OCI-LY1 (cell line): Measurements from ENCODE around the gene KIRREL3.

Experiments used
- H2AFZ ChIP-seq: fragments of 200-600 bp; sonication (generic), shearing (Covaris generic); 2 replicates; pipeline ENCODE4 v1.6.0; 2014; ENCODE audit warnings: antibody characterized with exemption, mild to moderate bottlenecking, low read length
- H3F3A ChIP-seq: fragments of 200-600 bp; sonication (generic), shearing (Covaris generic); 2 replicates; pipeline ENCODE4 v1.6.0; 2014; ENCODE audit warnings: mild to moderate bottlenecking, antibody characterized with exemption, low read length, moderate library complexity; ENCODE audit not compliant: insufficient read depth
- H3K27ac ChIP-seq: fragments of 200-600 bp; sonication (generic); 2 replicates; pipeline ENCODE4 v1.5.1; 2014; ENCODE audit warnings: low read length, mixed run types, mild to moderate bottlenecking, low read depth; ENCODE audit not compliant: poor library complexity, severe bottlenecking
- H3K27me3 ChIP-seq: fragments of 200-600 bp; sonication (generic); 2 replicates; pipeline ENCODE4 v1.6.0; 2014; ENCODE audit warnings: antibody characterized with exemption, mild to moderate bottlenecking, low read length, moderate library complexity; ENCODE audit not compliant: insufficient read depth
- H3K36me3 ChIP-seq: fragments of 200-600 bp; sonication (generic); 2 replicates; pipeline ENCODE4 v1.6.1; 2014; ENCODE audit warnings: mild to moderate bottlenecking, antibody characterized with exemption, low read length, moderate library complexity, mixed read lengths; ENCODE audit not compliant: insufficient read depth
- H3K4me1 ChIP-seq: fragments of 200-600 bp; sonication (generic); 2 replicates; pipeline ENCODE4 v1.5.1; 2014; ENCODE audit warnings: mild to moderate bottlenecking, low read length, moderate library complexity; ENCODE audit not compliant: insufficient read depth, severe bottlenecking
- H3K4me2 ChIP-seq: fragments of 200-600 bp; sonication (generic), shearing (Covaris generic); 2 replicates; pipeline ENCODE4 v1.6.1; 2014; ENCODE audit warnings: low read length
- H3K4me3 ChIP-seq: fragments of 200-600 bp; sonication (generic); 2 replicates; pipeline ENCODE4 v1.5.1; 2014; ENCODE audit warnings: low read length, low read depth, mild to moderate bottlenecking, mixed read lengths; ENCODE audit not compliant: poor library complexity, severe bottlenecking
- H3K79me2 ChIP-seq: fragments of 200-600 bp; shearing (Covaris generic); 2 replicates; pipeline ENCODE4 v1.6.1; 2016; ENCODE audit warnings: mixed run types, low read length, mixed read lengths; ENCODE audit not compliant: insufficient read depth
- H3K9ac ChIP-seq: fragments of 200-600 bp; sonication (generic), shearing (Covaris generic); 2 replicates; pipeline ENCODE4 v1.6.1; 2014; ENCODE audit warnings: mild to moderate bottlenecking, low read length, mixed read lengths
- H3K9me2 ChIP-seq: fragments of 200-600 bp; sonication (generic), shearing (Covaris generic); 2 replicates; pipeline ENCODE4 v1.6.1; 2014; ENCODE audit warnings: low read depth, mild to moderate bottlenecking, low read length, mixed read lengths
- H3K9me3 ChIP-seq: fragments of 200-600 bp; shearing (Covaris generic); 2 replicates; pipeline ENCODE4 v1.6.1; 2014; ENCODE audit warnings: low read length, mixed read lengths
- H4K20me1 ChIP-seq: fragments of 200-600 bp; sonication (generic), shearing (Covaris generic); 2 replicates; pipeline ENCODE4 v1.6.0; 2016; ENCODE audit warnings: mild to moderate bottlenecking, low read length; ENCODE audit not compliant: insufficient read depth
- CTCF ChIP-seq: fragments of 200-600 bp; sonication (generic), shearing (Covaris generic); IDR thresholded peaks from 2 replicates; pipeline ENCODE4 v1.5.1; 2017; ENCODE audit warnings: mild to moderate bottlenecking, antibody characterized with exemption, low read length, moderate library complexity, mixed read lengths
- EZH2 ChIP-seq: fragments of 200-600 bp; sonication (generic), shearing (Covaris generic); IDR thresholded peaks from 2 replicates; pipeline ENCODE4 v1.8.0; 2017; ENCODE audit warnings: borderline replicate concordance, mixed run types, mild to moderate bottlenecking, antibody characterized with exemption, low read length, moderate library complexity, mixed read lengths

KIRREL3 gene

GRCh38 chr11:126465573-126466188 lies 534.9 kb downstream of the KIRREL3 start:
- Histone ChIP-seq H3K27me3 (no peaks in the 10 kb centered on the region), H3K4me2 (0 out of 2 replicates have a peak overlapping the region, but pooled peaks have one; percentile 11), H3K9ac (no peak overlapping the region)

GRCh38 chr11:126464796-126465195 lies 535.8 kb downstream of the KIRREL3 start:
- H2AFZ ChIP-seq, result no peak overlapping the region
- no peaks in the 10 kb centered on the region for H4K20me1 ChIP-seq
- no peaks in the 10 kb centered on the region for H3K9me3 ChIP-seq
- H3K27me3 ChIP-seq, result no peaks in the 10 kb centered on the region
- H3K4me3 ChIP-seq, result no peak overlapping the region
- H3K9me2 ChIP-seq, result no peaks in the 10 kb centered on the region
- H3F3A ChIP-seq, result no peaks in the 10 kb centered on the region
- TF ChIP-seq CTCF (no peak), EZH2 (no peak)
- H3K4me2 ChIP-seq, result no peak overlapping the region
- H3K9ac ChIP-seq, result no peak overlapping the region
- no peaks in the 10 kb centered on the region for H3K79me2 ChIP-seq
- H3K4me1 ChIP-seq, result peaks cover 11% of the 10 kb centered on the region
- H3K27ac ChIP-seq, result no peak overlapping the region
- H3K36me3 ChIP-seq, result no peaks in the 10 kb centered on the region

More at GRCh38 chr11:126465573-126466188, 534.9 kb downstream of the KIRREL3 start:
- Histone ChIP-seq H2AFZ (no peak overlapping the region), H3K4me3 (no peak overlapping the region), H3K4me1 (peaks cover 11% of the 10 kb centered on the region), H3F3A (no peaks in the 10 kb centered on the region), H3K79me2 (no peaks in the 10 kb centered on the region), H3K9me2 (no peaks in the 10 kb centered on the region), H4K20me1 (no peaks in the 10 kb centered on the region), H3K9me3 (no peaks in the 10 kb centered on the region), H3K27ac (no peak overlapping the region), H3K36me3 (no peaks in the 10 kb centered on the region)
- TF ChIP-seq EZH2 (no peak), CTCF (no peak)

- Histone ChIP-seq H3K27ac (no peak overlapping the region), H3K9me3 (no peaks in the 10 kb centered on the region), H3K36me3 (no peaks in the 10 kb centered on the region), H3K4me1 (peaks cover 11% of the 10 kb centered on the region), H3F3A (no peaks in the 10 kb centered on the region), H2AFZ (no peak overlapping the region), H3K27me3 (no peaks in the 10 kb centered on the region), H3K9ac (no peak overlapping the region), H3K79me2 (no peaks in the 10 kb centered on the region), H3K9me2 (no peaks in the 10 kb centered on the region), H4K20me1 (no peaks in the 10 kb centered on the region), H3K4me2 (no peak overlapping the region), H3K4me3 (no peak overlapping the region)
- TF ChIP-seq EZH2 (no peak), CTCF (no peak)
These were observed 538.1 kb downstream of the KIRREL3 start for GRCh38 chr11:126462422-126462821.
